ENCODE measurements around the gene NHERF2.

NHERF2 gene

DNA sequence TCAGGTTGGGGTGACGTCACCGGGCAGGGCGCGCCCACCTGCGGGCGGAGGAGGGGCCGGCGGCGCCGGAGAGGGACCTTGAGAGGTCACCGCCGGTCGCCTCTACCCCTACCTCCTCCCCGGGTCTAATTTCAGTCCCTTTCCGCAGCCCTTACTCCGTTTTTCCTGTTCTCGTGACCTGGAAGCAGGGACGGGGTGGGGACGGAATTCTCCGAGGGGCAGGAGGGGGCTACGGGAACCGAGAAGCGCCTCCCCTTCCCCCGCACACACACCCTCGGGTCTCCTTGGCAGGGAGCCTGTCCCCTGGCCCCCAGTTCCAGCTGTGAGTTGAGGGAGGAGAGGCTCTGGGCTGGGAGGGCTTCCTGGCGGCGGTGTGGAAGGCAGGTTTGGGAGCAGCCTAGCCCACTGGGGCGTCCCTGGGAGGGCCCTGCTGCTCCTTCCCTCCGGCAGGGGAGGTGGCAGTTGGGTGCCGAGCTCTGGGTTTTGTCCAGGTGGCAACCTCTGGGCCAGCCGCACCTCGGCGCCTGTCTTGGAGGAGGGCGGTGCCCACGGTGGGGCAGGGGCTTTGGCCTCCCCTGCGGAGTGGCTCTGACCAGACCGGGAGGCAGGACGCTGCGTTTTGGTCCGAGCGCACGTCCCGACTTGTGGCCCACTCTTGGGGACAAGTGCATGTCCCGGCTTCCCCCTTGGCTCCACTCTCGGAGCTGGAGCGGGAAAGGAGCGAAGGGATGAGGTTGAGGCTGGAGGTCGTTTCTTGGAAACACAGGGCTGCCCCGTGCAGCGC, 36.2 kb upstream of the NHERF2 start:
- Histone ChIP-seq H3K27me3 (ENCODE audit: insufficient read depth, low read length, poor library complexity, severe bottlenecking) (no peaks in the 10 kb centered on the region), H3K4me3 (ENCODE audit: low read length, poor library complexity, severe bottlenecking) (no peak overlapping the region), H3F3A (ENCODE audit: low read depth) (no peaks in the 10 kb centered on the region)

DNA sequence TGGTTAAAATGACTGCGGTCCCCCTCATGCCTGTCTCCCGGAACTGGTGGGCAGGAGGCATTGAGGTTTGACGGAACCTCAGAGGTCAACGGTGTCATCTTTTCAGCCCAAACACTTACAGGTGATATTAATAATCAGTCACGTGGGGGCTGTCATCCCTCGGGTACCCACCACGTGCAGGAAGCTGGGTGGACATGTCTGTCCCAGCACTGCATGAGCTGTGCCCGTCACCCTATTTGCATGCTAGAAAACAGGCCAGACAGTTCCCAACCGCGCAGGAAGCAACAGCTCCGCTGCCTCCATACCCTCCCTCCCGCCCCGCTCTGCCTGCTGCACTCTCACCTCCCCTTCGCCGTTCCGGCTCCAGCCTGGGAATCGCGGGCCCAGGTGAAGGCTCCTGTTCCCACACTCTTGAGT, 35.6 kb upstream of the NHERF2 start:
- TF ChIP-seq EZH2phosphoT487 (IDR thresholded peaks at IDR 0.05; ENCODE audit: borderline replicate concordance) = no peak
- TF ChIP-seq, protein P1, sequence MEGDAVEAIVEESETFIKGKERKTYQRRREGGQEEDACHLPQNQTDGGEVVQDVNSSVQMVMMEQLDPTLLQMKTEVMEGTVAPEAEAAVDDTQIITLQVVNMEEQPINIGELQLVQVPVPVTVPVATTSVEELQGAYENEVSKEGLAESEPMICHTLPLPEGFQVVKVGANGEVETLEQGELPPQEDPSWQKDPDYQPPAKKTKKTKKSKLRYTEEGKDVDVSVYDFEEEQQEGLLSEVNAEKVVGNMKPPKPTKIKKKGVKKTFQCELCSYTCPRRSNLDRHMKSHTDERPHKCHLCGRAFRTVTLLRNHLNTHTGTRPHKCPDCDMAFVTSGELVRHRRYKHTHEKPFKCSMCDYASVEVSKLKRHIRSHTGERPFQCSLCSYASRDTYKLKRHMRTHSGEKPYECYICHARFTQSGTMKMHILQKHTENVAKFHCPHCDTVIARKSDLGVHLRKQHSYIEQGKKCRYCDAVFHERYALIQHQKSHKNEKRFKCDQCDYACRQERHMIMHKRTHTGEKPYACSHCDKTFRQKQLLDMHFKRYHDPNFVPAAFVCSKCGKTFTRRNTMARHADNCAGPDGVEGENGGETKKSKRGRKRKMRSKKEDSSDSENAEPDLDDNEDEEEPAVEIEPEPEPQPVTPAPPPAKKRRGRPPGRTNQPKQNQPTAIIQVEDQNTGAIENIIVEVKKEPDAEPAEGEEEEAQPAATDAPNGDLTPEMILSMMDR (conservative IDR thresholded peaks at IDR 0.05; ENCODE audit: low read length) = no peak
- H3K4me3 ChIP-seq (ENCODE audit: low read length, poor library complexity, severe bottlenecking) = no peak overlapping the region
- no peak overlapping the region for H2AFZ ChIP-seq (ENCODE audit: low read length)

More for the DNA sequence above, 36.2 kb upstream of the NHERF2 start:
- H3K4me1 ChIP-seq (ENCODE audit: insufficient read depth, low read length, poor library complexity, severe bottlenecking) = no peaks in the 10 kb centered on the region
- H3K9ac ChIP-seq (ENCODE audit: low read depth, low read length, poor library complexity, severe bottlenecking) = no peak overlapping the region
- no peaks in the 10 kb centered on the region for H3K9me2 ChIP-seq (replicated peaks; ENCODE audit: low read depth, low read length)
- TF ChIP-seq, protein P1 (conservative IDR thresholded peaks at IDR 0.05; ENCODE audit: low read length) = no peak
- TF ChIP-seq EZH2phosphoT487 (IDR thresholded peaks at IDR 0.05; ENCODE audit: borderline replicate concordance) = no peak
- H4K20me1 ChIP-seq (ENCODE audit: insufficient read depth, low read length, poor library complexity, severe bottlenecking) = no peaks in the 10 kb centered on the region
- no peak overlapping the region for H3K4me2 ChIP-seq (ENCODE audit: low read depth, low read length, poor library complexity, severe bottlenecking)
- H3K79me2 ChIP-seq (ENCODE audit: insufficient read depth, low read length) = peaks cover 8% of the 10 kb centered on the region; the same call in 1 of the 2 replicates
- H3K36me3 ChIP-seq (ENCODE audit: insufficient read depth, low read length) = no peaks in the 10 kb centered on the region; the same call in 1 of the 2 replicates
- H2AFZ ChIP-seq (ENCODE audit: low read length) = no peak overlapping the region
- no peaks in the 10 kb centered on the region for H3K9me3 ChIP-seq (ENCODE audit: insufficient read depth, low read depth, low read length)

DNA sequence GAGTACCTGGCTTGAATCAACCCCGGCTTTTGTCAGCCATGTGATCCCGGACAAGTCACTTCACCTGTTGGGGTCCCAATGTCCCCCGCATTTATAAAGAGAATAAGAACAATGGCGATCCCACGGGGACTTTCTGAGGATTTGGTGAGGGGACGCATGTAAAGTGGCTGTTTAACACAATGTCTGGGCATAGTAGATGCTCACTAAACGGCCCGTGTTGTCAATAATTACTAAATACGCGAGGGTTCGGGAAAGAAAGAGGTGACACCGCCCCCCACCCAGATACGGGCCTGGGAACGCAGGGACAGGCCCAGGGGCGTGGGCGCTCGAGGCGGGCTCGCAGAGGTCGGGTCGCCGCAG, 35.1 kb upstream of the NHERF2 start:
- Histone ChIP-seq H3K4me3 (ENCODE audit: low read length, poor library complexity, severe bottlenecking) (no peak overlapping the region), H3K9ac (ENCODE audit: low read depth, low read length, poor library complexity, severe bottlenecking) (no peak overlapping the region), H3K4me1 (ENCODE audit: insufficient read depth, low read length, poor library complexity, severe bottlenecking) (no peaks in the 10 kb centered on the region), H2AFZ (ENCODE audit: low read length) (no peak overlapping the region), H4K20me1 (ENCODE audit: insufficient read depth, low read length, poor library complexity, severe bottlenecking) (no peaks in the 10 kb centered on the region), H3F3A (ENCODE audit: low read depth) (no peaks in the 10 kb centered on the region), H3K27me3 (ENCODE audit: insufficient read depth, low read length, poor library complexity, severe bottlenecking) (no peaks in the 10 kb centered on the region), H3K9me3 (ENCODE audit: insufficient read depth, low read depth, low read length) (no peaks in the 10 kb centered on the region), H3K36me3 (ENCODE audit: insufficient read depth, low read length) (no peaks in the 10 kb centered on the region; the same call in 1 of the 2 replicates), H3K4me2 (ENCODE audit: low read depth, low read length, poor library complexity, severe bottlenecking) (no peak overlapping the region), H3K9me2 (replicated peaks; ENCODE audit: low read depth, low read length) (no peaks in the 10 kb centered on the region), H3K79me2 (ENCODE audit: insufficient read depth, low read length) (no peaks in the 10 kb centered on the region)
- TF ChIP-seq, protein P1 (conservative IDR thresholded peaks at IDR 0.05; ENCODE audit: low read length) = no peak
- TF ChIP-seq EZH2phosphoT487 (IDR thresholded peaks at IDR 0.05; ENCODE audit: borderline replicate concordance) = no peak

More for the DNA sequence above, 35.6 kb upstream of the NHERF2 start:
- Histone ChIP-seq H3K27me3 (ENCODE audit: insufficient read depth, low read length, poor library complexity, severe bottlenecking) (no peaks in the 10 kb centered on the region), H3K9me3 (ENCODE audit: insufficient read depth, low read depth, low read length) (no peaks in the 10 kb centered on the region), H3K36me3 (ENCODE audit: insufficient read depth, low read length) (no peaks in the 10 kb centered on the region; the same call in 1 of the 2 replicates), H4K20me1 (ENCODE audit: insufficient read depth, low read length, poor library complexity, severe bottlenecking) (no peaks in the 10 kb centered on the region), H3K79me2 (ENCODE audit: insufficient read depth, low read length) (0 out of 2 replicates have a peak, but pooled peaks cover 2% of the 10 kb centered on the region), H3K4me2 (ENCODE audit: low read depth, low read length, poor library complexity, severe bottlenecking) (no peak overlapping the region), H3K9ac (ENCODE audit: low read depth, low read length, poor library complexity, severe bottlenecking) (no peak overlapping the region), H3K9me2 (replicated peaks; ENCODE audit: low read depth, low read length) (no peaks in the 10 kb centered on the region), H3F3A (ENCODE audit: low read depth) (no peaks in the 10 kb centered on the region), H3K4me1 (ENCODE audit: insufficient read depth, low read length, poor library complexity, severe bottlenecking) (no peaks in the 10 kb centered on the region)

Measured in Loucy (cell line).